ENCODE data around the gene BRME1. TPM values are rescaled to one million over a fixed set of nuclear protein-coding genes. Genes with fewer than 3 reads are reported as not detected.

Gene BRME1
- total RNA-seq, 6 experiments from 2014 or later = 0.34 to 3.7 (median 1.2) TPM

GRCh38 chr19:13841086-13841961, 64.6 kb downstream of the BRME1 start:
- Histone ChIP-seq H3K4me1 (peaks cover 0 to 8% (median 0%) of the 10 kb centered on the region in 4 donors), H3K27ac (peak overlapping the region; percentile 85 to 98 (median 92)), H3K36me3 (no peaks in the 10 kb centered on the region), H3K9me3 (no peaks in the 10 kb centered on the region), H3K27me3 (no peaks in the 10 kb centered on the region), H3K4me3 (peak overlapping the region; percentile 66 to 85 (median 75))
- TF ChIP-seq POLR2A (IDR thresholded peaks at IDR 0.05) = no peak
- TF ChIP-seq, protein P1, sequence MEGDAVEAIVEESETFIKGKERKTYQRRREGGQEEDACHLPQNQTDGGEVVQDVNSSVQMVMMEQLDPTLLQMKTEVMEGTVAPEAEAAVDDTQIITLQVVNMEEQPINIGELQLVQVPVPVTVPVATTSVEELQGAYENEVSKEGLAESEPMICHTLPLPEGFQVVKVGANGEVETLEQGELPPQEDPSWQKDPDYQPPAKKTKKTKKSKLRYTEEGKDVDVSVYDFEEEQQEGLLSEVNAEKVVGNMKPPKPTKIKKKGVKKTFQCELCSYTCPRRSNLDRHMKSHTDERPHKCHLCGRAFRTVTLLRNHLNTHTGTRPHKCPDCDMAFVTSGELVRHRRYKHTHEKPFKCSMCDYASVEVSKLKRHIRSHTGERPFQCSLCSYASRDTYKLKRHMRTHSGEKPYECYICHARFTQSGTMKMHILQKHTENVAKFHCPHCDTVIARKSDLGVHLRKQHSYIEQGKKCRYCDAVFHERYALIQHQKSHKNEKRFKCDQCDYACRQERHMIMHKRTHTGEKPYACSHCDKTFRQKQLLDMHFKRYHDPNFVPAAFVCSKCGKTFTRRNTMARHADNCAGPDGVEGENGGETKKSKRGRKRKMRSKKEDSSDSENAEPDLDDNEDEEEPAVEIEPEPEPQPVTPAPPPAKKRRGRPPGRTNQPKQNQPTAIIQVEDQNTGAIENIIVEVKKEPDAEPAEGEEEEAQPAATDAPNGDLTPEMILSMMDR (IDR thresholded peaks at IDR 0.05) = no peak
- intact Hi-C loops (cut with DNase I) = no loop called here
- ATAC-seq = peak in 1 of 4 donors; percentile 1
- DNase-seq = peak in 2 of 3 donors; percentile 58 to 72
- no CpG with 5 or more reads among the region's 26 CpGs for WGBS (ENCODE audit: insufficient coverage, low coverage, low lambda C conversion rate, missing lambda C conversion rate)

DNA sequence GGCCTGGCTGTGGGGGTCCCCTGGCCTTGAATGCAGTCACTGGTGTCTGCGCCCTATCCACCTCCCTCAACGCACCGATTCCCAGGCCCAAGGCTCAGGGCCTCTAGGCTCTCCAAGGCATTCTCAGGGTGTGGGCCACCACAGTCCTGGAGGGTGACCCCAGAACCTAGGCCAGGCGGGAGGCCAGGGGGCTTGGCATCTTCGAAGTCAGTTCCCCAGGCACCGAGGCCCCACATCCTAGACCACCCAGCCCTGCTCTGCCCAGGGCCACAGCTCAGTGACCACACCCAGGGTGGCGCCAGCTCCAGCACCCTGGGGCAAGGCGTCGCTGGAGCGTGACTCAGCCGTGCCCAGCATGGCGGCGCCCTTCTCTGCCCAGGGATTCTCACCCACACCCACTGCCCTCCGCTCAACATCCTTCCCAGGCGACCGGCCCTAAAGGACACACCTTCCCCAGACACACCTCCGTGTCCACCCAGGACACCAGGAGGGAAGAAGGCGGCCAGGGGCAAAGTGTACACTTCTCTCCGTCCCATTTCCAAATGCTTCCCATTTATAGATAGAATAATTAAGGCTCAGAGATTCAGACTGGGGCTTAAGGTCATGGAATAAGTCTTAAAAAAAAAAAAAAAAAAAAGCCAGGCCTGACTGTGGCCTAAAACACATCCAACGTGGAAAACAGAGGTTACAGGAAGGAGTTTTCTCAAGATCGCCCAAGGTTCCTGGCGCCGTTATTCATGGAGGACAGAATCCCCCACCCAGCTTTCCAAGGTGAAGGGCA, 65.4 kb downstream of the BRME1 start:
- 31% methylated on average over 8 of the region's 23 CpGs for WGBS (ENCODE audit: insufficient coverage, low coverage, low lambda C conversion rate, missing lambda C conversion rate)
- peaks cover 0 to 10% (median 0%) of the 10 kb centered on the region in 4 donors for H3K4me1 ChIP-seq
- H3K36me3 ChIP-seq = no peaks in the 10 kb centered on the region
- TF ChIP-seq POLR2A (IDR thresholded peaks at IDR 0.05) = no peak
- TF ChIP-seq, protein P1 (IDR thresholded peaks at IDR 0.05) = no peak
- peak in 2 of 4 donors; percentile 2 to 7 for ATAC-seq
- peak; percentile 56 to 72 (median 63) for DNase-seq
- intact Hi-C loops (cut with DNase I) = no loop called here
- peak overlapping the region; percentile 85 to 98 (median 92) for H3K27ac ChIP-seq
- H3K9me3 ChIP-seq = no peaks in the 10 kb centered on the region
- peak overlapping the region; percentile 66 to 85 (median 75) for H3K4me3 ChIP-seq
- no peaks in the 10 kb centered on the region for H3K27me3 ChIP-seq

DNA sequence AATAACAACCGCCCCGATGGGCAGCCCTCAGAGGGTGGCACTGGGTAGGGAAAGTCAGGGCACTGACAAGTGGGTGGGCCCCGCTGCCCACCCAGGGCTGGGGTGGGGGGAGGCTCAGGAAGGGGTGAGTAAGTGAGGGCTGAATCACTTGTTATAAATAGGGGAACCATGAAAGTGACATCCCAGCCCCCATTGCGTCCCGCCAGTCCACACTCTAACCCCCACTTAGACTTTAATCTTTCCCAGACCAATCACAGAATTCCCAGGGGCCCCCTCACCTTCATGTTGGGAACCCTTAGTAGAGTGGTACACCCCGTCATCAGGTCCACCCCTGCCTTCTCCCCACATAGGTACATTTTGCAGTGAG, 66.0 kb downstream of the BRME1 start:
- no peaks in the 10 kb centered on the region for H3K27me3 ChIP-seq
- H3K4me3 ChIP-seq = peak overlapping the region; percentile 66 to 85 (median 75)
- H3K36me3 ChIP-seq = no peaks in the 10 kb centered on the region
- H3K4me1 ChIP-seq = peaks cover 0 to 10% (median 0%) of the 10 kb centered on the region in 4 donors
- DNase-seq = no peak
- H3K27ac ChIP-seq = peak overlapping the region; percentile 85 to 98 (median 92)
- H3K9me3 ChIP-seq = no peaks in the 10 kb centered on the region
- WGBS (ENCODE audit: insufficient coverage, low coverage, low lambda C conversion rate, missing lambda C conversion rate) = 37% methylated on average over 4 of the region's 6 CpGs
- peak in 2 of 4 donors; percentile 0 for ATAC-seq
- intact Hi-C loops (cut with DNase I) = no loop called here
- TF ChIP-seq, protein P1 (IDR thresholded peaks at IDR 0.05) = no peak
- peak; percentile 3 for TF ChIP-seq POLR2A (IDR thresholded peaks at IDR 0.05)

DNA sequence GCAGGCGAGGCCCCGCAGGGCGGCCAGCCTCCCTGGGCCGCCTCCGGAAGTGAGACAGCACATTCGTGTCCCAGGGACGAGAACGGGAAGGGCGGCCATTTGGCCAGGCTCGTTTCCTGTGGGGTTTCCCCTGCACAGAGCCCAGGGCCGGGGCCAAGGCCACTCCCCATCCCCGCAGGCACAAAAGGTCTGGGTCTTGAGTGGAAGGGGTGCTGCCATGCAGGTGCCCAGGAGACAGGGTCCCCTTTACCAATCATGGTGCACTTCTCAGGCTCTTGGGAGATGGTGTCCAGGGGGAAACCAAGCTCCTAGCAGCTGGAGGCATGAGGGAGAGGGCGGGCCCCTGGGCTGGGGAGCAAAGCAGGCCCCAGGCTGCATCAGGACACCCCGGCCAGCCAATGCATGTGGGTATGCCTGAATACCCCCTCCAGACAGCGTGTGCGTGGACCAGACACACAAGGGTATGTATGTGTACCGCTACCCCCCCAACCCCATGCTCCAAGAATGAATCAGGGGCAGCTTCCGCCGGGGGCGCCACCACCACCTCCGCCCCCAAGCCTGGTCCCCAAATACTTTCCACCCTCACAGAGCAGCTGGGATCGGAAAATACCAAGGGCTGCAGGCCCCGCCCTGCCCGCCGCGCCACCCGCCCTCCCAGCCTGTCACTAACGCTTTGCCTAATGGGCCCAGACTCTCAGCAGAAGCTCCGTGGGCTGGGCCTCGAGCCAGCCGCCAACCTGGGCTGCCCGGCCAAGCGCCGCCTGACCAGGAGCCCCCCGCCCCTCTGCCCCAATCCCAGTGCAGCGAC, 66.6 kb downstream of the BRME1 start:
- intact Hi-C loops (cut with DNase I) = no loop called here
- Histone ChIP-seq H3K4me1 (peaks cover 0 to 12% (median 0%) of the 10 kb centered on the region in 4 donors), H3K27ac (peak overlapping the region; percentile 85 to 98 (median 92)), H3K4me3 (peak overlapping the region; percentile 66 to 85 (median 75)), H3K36me3 (no peaks in the 10 kb centered on the region), H3K9me3 (no peaks in the 10 kb centered on the region), H3K27me3 (no peaks in the 10 kb centered on the region)
- peak; percentile 52 to 68 (median 60) for ATAC-seq
- peak; percentile 43 for TF ChIP-seq POLR2A (IDR thresholded peaks at IDR 0.05)
- TF ChIP-seq, protein P1 (IDR thresholded peaks at IDR 0.05) = no peak
- WGBS (ENCODE audit: insufficient coverage, low coverage, low lambda C conversion rate, missing lambda C conversion rate) = 45% methylated on average over 20 of the region's 36 CpGs
- DNase-seq = peak; percentile 85 to 92 (median 89)
